Esophagus squamous epithelium (tissue), 5 donors: ENCODE results near the gene LONRF2. TPM values are rescaled to one million over a fixed set of nuclear protein-coding genes. Genes with fewer than 3 reads are reported as not detected.
A peak's percentile ranks its signal among the peaks of the same experiment; 100 is the strongest.

ENCODE experiments used
- DNase-seq: peaks from one replicate; lab custom pipeline; 2025; lab: John Stamatoyannopoulos, UW
- H3K27ac ChIP-seq, 4 donors: fragments of 200-600 bp; sonication (generic); one replicate each; pipeline ENCODE4 v1.5.1; 2016 to 2019; ENCODE audit warnings: mild to moderate bottlenecking in 1 of 4
- H3K27me3 ChIP-seq, 4 donors: fragments of 200-600 bp; sonication (generic); 1 replicate in 3 of 4; 2 replicates in 1 of 4; pipeline versions ENCODE4 v1.5.1 to v1.6.0; 2017 to 2021; ENCODE audit warnings: antibody characterized with exemption in 1 of 4
- H3K36me3 ChIP-seq, 3 donors: fragments of 200-600 bp; sonication (generic); one replicate each; pipeline ENCODE4 v1.5.1; 2016 to 2019
- H3K4me1 ChIP-seq, 3 donors: fragments of 200-600 bp; sonication (generic); one replicate each; pipeline ENCODE4 v1.5.1; 2017 to 2019
- H3K4me3 ChIP-seq, 4 donors: fragments of 200-600 bp; sonication (generic); 1 replicate in 3 of 4; 2 replicates in 1 of 4; pipeline ENCODE4 v1.5.1; 2016 to 2019; ENCODE audit warnings: mild to moderate bottlenecking in 2 of 4, moderate library complexity in 1 of 4
- H3K9me3 ChIP-seq, 3 donors: fragments of 200-600 bp; sonication (generic); one replicate each; pipeline ENCODE4 v1.5.1; 2016 to 2019
- POLR2A ChIP-seq, 4 donors: fragments of 450-650 bp; IDR thresholded peaks; one replicate each; pipeline ENCODE4 v1.6.1; 2017; ENCODE audit warnings: antibody characterized with exemption in 4 of 4, mild to moderate bottlenecking in 4 of 4, moderate library complexity in 3 of 4
- WGBS, 2 donors: methylation state at CpG; one replicate each; pipeline ENCODE4 v1.1.5; 2018; 5-methylcytosine and 5-hydroxymethylcytosine counted together
- intact Hi-C: fragments of 100-400 bp; cut with DNase I; formaldehyde crosslinking; loops from one replicate; pipeline ENCODE4 v1.15.0; 2022
- total RNA-seq, 4 donors: library from RNA; depleted of rRNA; stranded (reverse); fragments of >200 nt; gene quantifications; one replicate each; pipeline ENCODE4 v1.1.0, GENCODE V29; 2016
- TF ChIP-seq, protein P1 (sequence below), 6 experiments: fragments of 450-650 bp in 4 of 6; fragments of 200-600 bp in 2 of 6; sonication (generic) in 2 of 6; IDR thresholded peaks; one replicate each; pipeline ENCODE4 v1.5.1; 2016 to 2019; ENCODE audit warnings: antibody characterized with exemption in 6 of 6, mild to moderate bottlenecking in 4 of 6, moderate library complexity in 4 of 6
- donor health status: DM: yes; HTN: yes; CAD: no.

LONRF2 gene
- total RNA-seq, 4 donors from 2014 or later: 0.42 to 6.1 (median 1.0) TPM

GRCh38 chr2:100339823-100340222 is 17.5 kb upstream of the LONRF2 start:
- Histone ChIP-seq H3K4me3 (no peak overlapping the region), H3K36me3 (no peaks in the 10 kb centered on the region), H3K27ac (no peak overlapping the region), H3K4me1 (no peaks in the 10 kb centered on the region), H3K27me3 (peaks cover 0 to 40% (median 0%) of the 10 kb centered on the region in 4 donors), H3K9me3 (no peaks in the 10 kb centered on the region)
- intact Hi-C loops: no loop called here
- DNase-seq: no peak
- TF ChIP-seq POLR2A (IDR thresholded peaks at IDR 0.05): no peak
- WGBS, 2 donors: 65 to 66% methylated on average over 3 to 5 of the region's 5 CpGs

- Histone ChIP-seq H3K4me1 (no peaks in the 10 kb centered on the region), H3K36me3 (no peaks in the 10 kb centered on the region), H3K4me3 (no peak overlapping the region), H3K9me3 (no peaks in the 10 kb centered on the region), H3K27ac (no peak overlapping the region), H3K27me3 (peaks cover 0 to 40% (median 0%) of the 10 kb centered on the region in 4 donors)
- WGBS, 2 donors: 70 to 83% methylated on average over 2 of the region's 2 CpGs
- DNase-seq: no peak
- intact Hi-C loops: no loop called here
- TF ChIP-seq, protein P1, sequence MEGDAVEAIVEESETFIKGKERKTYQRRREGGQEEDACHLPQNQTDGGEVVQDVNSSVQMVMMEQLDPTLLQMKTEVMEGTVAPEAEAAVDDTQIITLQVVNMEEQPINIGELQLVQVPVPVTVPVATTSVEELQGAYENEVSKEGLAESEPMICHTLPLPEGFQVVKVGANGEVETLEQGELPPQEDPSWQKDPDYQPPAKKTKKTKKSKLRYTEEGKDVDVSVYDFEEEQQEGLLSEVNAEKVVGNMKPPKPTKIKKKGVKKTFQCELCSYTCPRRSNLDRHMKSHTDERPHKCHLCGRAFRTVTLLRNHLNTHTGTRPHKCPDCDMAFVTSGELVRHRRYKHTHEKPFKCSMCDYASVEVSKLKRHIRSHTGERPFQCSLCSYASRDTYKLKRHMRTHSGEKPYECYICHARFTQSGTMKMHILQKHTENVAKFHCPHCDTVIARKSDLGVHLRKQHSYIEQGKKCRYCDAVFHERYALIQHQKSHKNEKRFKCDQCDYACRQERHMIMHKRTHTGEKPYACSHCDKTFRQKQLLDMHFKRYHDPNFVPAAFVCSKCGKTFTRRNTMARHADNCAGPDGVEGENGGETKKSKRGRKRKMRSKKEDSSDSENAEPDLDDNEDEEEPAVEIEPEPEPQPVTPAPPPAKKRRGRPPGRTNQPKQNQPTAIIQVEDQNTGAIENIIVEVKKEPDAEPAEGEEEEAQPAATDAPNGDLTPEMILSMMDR (IDR thresholded peaks at IDR 0.05): no peak
- no peak for TF ChIP-seq POLR2A (IDR thresholded peaks at IDR 0.05)
These were observed 12.6 kb upstream of the LONRF2 start for GRCh38 chr2:100334929-100335328.

GRCh38 chr2:100327742-100328141 is 5.4 kb upstream of the LONRF2 start:
- H3K27me3 ChIP-seq: peaks cover 0 to 55% (median 3%) of the 10 kb centered on the region in 4 donors
- TF ChIP-seq POLR2A (IDR thresholded peaks at IDR 0.05): no peak
- TF ChIP-seq, protein P1 (IDR thresholded peaks at IDR 0.05): no peak
- H3K36me3 ChIP-seq: no peaks in the 10 kb centered on the region
- H3K4me1 ChIP-seq: peaks cover 0 to 3% (median under 1%) of the 10 kb centered on the region in 3 donors
- no peak overlapping the region for H3K27ac ChIP-seq
- H3K4me3 ChIP-seq: no peak overlapping the region
- no peak for DNase-seq
- 81 to 84% methylated on average over 4 of the region's 4 CpGs for WGBS, 2 donors
- H3K9me3 ChIP-seq: no peaks in the 10 kb centered on the region
- intact Hi-C loops: no loop called here

GRCh38 chr2:100321179-100321865 is 979 bp downstream of the LONRF2 start:
- intact Hi-C loops: no loop called here
- H3K9me3 ChIP-seq: peaks cover 0 to 12% (median 11%) of the 10 kb centered on the region in 3 donors
- peaks cover 3 to 80% (median 5%) of the 10 kb centered on the region in 4 donors for H3K27me3 ChIP-seq
- 0% methylated on average over 1 of the region's 77 CpGs; no CpG with 5 or more reads in 1 of the 2 donors for WGBS, 2 donors
- no peak for TF ChIP-seq POLR2A (IDR thresholded peaks at IDR 0.05)
- TF ChIP-seq, protein P1 (IDR thresholded peaks at IDR 0.05): peak in 3 of 6 experiments; percentile 19 to 41 (median 22)
- peak overlapping the region; percentile 23 to 73 (median 59) for H3K27ac ChIP-seq
- peak overlapping the region; percentile 46 to 68 (median 58) for H3K4me3 ChIP-seq
- no peaks in the 10 kb centered on the region for H3K36me3 ChIP-seq
- DNase-seq: no peak
- H3K4me1 ChIP-seq: peaks cover 3 to 30% (median 18%) of the 10 kb centered on the region in 3 donors

DNA sequence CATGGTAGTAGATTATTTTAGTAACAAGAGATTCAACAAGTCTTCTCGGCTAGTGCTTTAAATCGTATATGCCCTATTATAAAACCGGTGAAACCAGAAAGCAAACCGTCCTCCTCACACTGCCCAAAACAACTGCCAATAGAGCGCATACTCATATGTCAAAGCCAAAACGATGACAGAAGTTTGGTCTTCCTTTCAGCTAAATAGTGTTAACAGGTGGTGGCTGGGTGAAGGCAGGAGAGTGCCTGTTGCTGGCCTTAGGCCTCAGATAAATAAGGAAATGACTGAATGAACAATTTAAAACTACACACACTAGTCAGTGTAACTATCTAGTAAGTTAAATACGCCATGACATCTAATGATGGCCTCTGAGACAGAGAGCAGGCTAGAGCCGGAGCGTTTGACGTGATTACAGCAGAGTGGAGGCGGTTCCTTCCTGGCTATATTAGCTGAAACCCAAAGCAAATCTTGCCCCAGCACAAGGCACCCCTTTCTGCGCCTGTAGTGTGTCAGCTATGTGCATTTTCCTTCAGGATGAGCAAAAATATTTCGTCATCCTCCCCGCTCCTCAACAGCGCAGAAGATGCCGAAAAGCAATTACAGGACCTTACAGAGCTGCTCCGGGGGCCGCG is 1.6 kb downstream of the LONRF2 start:
- intact Hi-C loops: no loop called here
- Histone ChIP-seq H3K4me1 (peaks cover 3 to 30% (median 18%) of the 10 kb centered on the region in 3 donors), H3K27ac (peak overlapping the region; percentile 23 to 73 (median 59)), H3K36me3 (no peaks in the 10 kb centered on the region), H3K27me3 (peaks cover 3 to 77% (median 5%) of the 10 kb centered on the region in 4 donors), H3K4me3 (peak overlapping the region; percentile 46 to 68 (median 58)), H3K9me3 (peaks cover 0 to 12% (median 11%) of the 10 kb centered on the region in 3 donors)
- 34 to 35% methylated on average over 11 to 18 of the region's 19 CpGs for WGBS, 2 donors
- TF ChIP-seq POLR2A (IDR thresholded peaks at IDR 0.05): no peak
- TF ChIP-seq, protein P1 (IDR thresholded peaks at IDR 0.05): no peak
- DNase-seq: no peak
